ENCODE data around the gene A1BG.

DNA sequence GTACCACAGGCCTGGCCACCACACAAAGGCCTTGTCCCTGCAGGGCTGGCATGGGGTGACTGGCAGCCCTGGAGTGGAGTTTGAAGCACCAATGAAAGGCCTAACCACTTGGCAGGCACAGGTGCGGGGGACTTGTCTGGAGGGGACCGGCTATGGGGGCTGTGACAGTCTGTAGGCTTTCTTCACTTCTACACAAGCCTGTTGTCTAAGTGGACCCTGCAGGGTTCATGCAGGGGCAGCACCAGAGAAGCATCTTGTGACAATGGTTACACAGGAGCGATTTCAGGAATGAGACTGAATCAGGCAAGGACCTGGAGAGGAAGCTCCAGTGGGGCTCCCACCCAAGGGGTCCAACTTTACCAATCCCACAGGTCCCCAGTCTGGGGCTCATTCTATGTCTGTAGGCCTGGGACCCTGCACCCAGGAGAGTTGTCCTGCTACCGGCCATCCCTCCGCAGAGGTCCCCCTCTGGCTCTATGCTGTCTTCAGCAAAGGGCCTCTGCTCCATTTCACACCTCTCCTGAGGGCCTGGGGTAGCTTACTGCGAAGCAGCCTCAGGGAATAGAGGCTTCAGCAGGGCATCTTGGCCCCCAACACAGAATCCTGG is 29.8 kb upstream of the A1BG start:
- no peak for TF ChIP-seq CTCF (conservative IDR thresholded peaks at IDR 0.05; ENCODE audit: low read length)
- TF ChIP-seq EZH2phosphoT487 (IDR thresholded peaks at IDR 0.05; ENCODE audit: borderline replicate concordance, low read depth, low read length) = no peak

All from OCI-LY7 (cell line).